HG03095 (cell line): ENCODE results near the gene SCARB1.

Experiments
- ATAC-seq: cut with Tn5 transposase; IDR thresholded peaks from one replicate; pipeline ENCODE4 v1.9.1; 2021; ENCODE audit warnings: moderate library complexity; ENCODE audit not compliant: unreplicated experiment

Gene SCARB1

DNA sequence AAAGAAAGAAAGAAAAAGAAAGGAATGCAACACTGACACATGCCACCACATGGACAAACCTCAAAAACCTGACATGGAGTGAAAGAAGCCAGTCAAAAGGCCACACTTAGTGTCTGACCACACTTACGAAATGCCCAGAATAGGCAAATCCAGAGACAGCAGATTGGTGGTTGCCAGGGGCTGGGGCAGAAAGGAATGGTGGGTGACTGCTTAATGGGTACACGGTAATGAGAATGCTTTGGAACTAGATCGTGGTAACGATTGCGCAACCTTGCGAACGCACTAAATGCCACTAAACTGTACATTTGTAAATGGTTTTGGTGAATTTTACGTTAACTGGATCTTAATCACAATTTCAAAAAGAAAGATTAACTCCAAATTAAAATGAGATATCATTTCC lies 39.5 kb downstream of the SCARB1 start:
- no peak for ATAC-seq

DNA sequence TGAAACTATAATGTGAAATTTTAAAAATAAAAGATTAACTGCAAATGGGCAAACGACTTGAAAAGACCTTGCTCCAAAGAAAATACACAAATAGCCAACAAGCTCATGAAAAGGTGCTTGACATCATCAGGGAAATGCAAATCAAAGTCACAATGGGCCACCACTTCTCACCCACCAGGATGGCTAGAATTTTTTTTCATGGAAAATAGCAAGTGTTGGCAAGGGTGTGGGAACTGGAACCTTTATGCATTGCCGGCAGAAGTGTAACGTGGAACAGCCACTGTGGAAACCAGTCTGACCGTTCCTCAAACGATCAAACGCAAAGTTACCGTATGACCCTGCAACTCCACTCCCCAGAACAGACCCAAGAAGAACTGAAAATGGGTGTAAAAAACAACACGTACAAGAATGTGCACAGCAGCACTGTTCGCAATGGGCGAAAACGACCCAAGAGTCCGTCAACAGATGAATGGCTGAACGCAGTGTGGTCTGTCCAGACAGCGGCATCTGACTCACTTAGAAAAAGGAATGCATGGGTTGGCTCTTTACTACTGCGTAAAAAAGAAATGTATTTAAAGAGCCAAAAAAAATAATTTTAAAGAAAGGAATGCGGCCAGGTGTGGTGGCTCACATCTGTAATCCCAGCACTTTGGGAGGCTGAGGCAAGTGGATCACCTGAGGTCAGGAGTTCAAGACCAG lies 40.2 kb downstream of the SCARB1 start:
- ATAC-seq: no peak

DNA sequence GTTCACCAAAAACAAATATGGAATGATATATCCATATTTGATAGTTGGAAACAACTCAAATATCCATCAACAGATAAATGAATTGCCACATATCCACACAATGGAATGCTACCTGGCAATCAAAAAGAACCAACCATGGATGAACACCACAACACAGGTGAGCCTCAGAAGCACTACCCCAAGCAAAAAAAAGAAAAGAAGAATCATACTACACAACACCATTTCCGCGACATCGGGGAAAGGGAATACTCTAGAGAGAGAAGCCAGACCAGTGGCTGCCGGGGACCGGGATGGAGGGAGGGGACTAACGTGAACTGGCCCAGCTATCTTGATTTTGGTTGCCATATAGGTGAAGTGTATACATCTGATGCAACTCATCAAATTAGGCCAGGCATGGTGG lies 41.4 kb downstream of the SCARB1 start:
- ATAC-seq: no peak

- no peak for ATAC-seq
Measured at GRCh38 chr12:124821252-124822200, 42.1 kb downstream of the SCARB1 start.

DNA sequence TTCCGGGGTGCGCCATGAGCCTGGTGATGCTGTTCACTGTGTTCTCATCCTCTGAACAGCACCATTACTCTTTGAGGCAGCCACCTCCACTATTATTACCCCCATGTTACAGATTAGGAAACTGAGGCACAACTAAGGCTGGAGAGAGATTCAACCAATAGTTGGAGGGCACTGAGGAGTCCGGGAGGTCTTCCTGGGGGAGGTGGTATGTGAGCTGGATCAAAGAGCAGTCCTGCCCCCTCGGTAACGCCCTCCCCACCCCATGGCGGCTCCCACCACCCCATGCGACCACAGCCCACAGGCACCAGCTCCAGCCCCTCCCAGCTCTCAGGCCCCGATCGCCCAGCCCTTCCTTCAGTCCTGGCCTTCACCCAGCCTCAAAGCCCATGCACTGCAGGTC lies 43.5 kb downstream of the SCARB1 start:
- no peak for ATAC-seq

GRCh38 chr12:124819525-124819924 lies 44.1 kb downstream of the SCARB1 start:
- ATAC-seq: no peak

DNA sequence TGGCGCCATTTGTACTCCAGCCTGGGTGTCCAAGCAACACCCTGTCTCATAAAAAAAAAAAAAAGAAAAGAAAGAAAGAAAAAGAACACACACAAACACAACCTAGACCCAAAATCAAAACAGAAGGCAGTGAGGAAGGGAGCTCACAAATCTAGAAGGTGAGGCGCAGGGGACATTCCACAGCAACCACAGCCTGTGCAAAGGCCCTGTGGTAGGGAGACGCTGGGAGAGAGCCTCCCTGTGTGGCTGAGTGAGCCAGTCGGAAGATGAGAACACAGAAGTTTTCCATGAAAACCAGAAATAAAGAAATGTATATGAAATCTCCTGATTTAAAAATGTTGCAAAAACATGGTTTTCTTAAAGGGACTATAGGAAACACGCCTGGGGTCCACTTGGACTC lies 44.6 kb downstream of the SCARB1 start:
- no peak for ATAC-seq

GRCh38 chr12:124817076-124818000 lies 46.3 kb downstream of the SCARB1 start:
- ATAC-seq: no peak

- ATAC-seq: no peak
Measured at GRCh38 chr12:124816295-124816854, 47.3 kb downstream of the SCARB1 start.

GRCh38 chr12:124814741-124815613 lies 48.7 kb downstream of the SCARB1 start:
- ATAC-seq: no peak

- no peak for ATAC-seq
Measured at GRCh38 chr12:124813782-124814181, 49.9 kb downstream of the SCARB1 start.

DNA sequence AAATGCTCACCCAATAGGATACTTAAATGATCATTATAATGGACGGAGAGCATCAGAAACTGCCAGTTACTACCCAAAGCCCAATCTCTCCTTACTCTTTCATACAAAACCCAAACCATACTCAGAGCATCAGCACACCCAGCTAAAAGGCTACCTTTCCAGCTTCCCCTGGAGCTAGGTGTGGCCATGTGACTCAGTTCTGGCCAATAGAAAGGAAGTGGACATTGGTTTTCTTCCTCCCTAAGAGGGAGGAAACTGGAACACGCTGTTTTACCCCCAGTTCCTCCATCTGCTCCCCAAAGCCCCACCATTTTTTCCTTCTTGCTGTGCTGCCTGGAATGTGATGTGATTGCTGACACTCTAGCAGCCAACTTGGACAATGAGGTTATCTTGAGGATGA lies 50.7 kb downstream of the SCARB1 start:
- ATAC-seq: no peak

DNA sequence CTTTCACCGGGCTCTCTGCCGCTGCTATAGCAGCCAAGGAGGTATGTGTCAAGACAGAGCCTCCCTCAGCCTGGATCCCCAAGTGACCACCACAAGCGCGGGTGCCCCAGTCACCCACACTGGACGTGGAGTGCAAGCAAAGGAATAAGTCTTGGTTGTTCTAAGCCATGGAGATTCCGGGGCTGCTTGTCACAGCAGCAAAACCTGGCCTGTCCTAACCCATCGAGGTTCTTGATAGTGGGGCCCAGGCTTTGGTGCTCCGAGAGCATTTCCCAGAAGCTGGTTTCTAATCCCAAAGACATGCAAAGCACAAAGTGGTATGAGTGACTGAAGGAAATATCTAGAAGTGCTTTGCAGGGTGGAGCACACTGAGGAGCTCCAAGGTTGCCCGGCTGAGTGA lies 51.3 kb downstream of the SCARB1 start:
- no peak for ATAC-seq

DNA sequence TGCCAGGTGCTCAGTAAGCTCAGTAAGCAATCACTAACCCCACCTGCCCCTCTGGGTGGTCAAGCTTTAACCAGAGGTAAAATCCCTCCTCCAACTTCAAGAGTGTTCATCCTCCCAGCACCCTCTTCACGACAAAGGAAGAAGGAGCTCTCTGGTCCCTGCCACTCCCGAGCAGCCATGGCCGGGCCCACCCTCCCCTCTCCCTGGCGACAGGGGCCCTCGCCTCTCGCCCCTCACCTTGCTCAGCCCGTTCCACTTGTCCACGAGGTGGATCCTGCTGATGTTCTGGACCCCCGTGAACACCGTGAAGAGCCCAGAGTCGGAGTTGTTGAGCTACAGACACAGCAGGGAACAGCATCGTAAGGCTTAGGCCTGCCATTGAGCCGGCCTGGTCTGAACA lies 52.0 kb downstream of the SCARB1 start:
- ATAC-seq: no peak

DNA sequence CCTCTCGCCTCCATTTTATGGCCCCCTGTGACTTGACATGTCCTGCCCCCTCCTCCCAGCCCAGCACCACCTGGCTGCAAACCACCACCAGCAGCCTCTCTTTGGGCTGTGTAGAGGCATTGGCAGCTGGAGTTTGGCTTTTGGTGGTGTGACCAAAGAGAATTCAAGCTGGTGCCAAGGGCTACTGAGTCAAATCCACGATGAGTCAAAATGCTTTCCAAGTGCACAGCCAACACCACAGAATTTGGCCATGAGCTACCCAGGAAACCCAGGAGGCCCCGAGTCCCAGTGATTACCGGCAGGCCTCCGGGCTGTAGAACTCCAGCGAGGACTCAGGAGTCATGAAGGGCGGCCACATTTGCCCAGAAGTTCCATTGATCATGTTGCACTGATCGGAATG lies 53.8 kb downstream of the SCARB1 start:
- no peak for ATAC-seq

DNA sequence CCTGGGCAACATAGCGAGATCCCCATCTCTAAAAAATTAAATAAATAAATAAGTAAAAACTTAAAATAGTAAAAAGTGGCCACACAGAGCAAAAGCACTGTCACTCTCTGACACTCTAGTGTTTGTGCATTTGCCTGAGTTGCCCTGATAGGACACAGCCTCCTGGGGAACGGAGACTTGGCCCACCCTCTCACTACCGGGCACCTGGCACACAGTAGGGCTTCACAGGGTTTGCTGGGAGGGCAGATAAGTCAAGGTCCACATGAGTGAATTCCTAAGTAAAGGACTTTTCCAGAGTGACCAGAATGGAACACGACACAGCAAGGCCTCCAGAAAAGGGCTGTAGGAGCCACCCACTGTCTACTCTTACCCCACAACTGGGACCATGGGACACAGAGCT lies 54.3 kb downstream of the SCARB1 start:
- no peak for ATAC-seq

GRCh38 chr12:124808272-124808671 lies 55.4 kb downstream of the SCARB1 start:
- no peak for ATAC-seq

DNA sequence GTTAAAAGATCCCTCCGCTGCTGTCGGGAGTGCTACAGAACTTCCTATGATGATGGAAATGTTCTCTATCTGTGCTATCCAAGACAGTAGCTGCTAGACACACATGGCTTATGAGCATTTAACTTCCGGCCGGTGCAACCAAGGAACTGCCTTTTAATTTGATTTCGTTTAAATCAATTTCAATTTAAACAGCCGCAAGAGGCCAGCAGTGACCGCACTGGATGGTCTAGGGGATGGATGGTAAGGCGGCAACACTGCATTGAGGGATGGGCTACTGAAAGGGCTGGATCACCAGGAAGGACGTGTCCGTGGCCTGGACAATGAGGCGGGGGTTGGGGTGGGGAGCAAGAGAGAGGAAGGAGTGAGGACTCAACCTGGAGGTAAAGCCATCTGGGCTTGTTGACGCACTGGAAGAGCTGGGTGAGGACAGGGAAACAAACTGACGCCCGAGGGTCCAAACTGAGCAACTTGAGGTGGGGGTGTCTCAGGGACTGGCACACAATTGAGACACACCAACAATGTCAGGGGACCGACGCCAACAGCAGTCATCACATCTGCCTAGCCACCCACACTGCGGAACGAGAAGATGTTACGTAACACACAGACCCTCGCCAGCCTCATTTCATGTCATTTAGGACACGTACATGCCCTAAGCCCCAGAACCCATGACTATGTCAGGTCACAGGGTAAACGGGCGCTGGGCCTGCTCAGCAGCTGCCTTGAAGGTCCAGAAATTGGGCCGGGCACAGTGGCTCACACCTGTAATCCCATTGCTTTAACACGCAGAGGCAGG lies 57.6 kb downstream of the SCARB1 start:
- ATAC-seq: no peak

DNA sequence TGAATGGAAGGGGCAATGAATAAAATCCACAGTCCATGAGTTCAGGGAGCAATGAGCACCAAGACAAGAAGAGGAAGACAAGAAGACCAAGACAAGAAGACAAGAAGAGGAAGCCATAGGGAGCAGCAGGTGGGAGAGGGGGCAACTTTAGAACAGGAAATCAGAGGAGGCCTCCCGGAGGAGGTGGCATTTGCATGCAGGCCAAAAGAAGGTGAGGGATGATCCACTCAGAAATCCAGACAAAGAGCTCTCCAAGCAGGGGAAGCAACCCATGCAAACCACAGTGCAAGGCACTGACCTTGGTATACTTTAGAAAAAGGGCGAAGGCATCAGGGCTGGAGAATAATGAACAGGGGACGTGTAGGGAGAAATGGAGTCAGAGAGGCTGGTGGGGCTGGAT lies 58.6 kb downstream of the SCARB1 start:
- no peak for ATAC-seq
